Measurements from ENCODE around the gene SCRT2. TPM values are rescaled to one million over a fixed set of nuclear protein-coding genes. Genes with fewer than 3 reads are reported as not detected.

Gene SCRT2
- total and polyA plus RNA-seq, 9 of the 15 experiments (the other 6 are each of a cell fraction or from before 2014, with no cell fraction given), result 0.04 to 0.75 (median 0.13) TPM; not detected in 2

DNA sequence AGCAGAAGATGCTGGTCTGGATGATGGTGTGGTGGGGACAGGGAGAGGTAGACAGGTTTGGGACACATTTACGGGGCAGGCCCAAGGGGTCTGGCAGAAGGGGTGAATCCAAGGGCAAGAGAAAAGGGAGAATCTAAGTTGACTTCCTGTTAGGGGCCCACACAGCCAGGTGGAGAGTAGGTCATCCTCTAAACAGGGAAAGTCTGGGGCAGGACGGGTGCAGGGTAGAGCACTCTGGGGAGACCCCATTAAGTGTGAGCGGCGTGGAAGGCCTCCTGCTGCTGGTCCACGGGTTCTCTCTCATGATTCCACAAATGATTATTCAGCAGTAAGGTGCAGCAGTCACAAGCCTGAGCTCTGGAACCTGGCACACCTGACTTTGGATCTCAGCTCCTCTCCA, 25.3 kb downstream of the SCRT2 start:
- Histone ChIP-seq H3K4me1 (replicated peaks in 1 of 2; ENCODE audit: control insufficient read depth in 2 of 2, insufficient read depth in 2 of 2, low read length in 2 of 2) (peaks cover 33 to 38% of the 10 kb centered on the region in 2 experiments), H3K36me3 (ENCODE audit: control insufficient read depth, insufficient read depth, low read length) (peaks cover 44% of the 10 kb centered on the region), H3K27ac (ENCODE audit: extremely low read depth, low read depth, low read length) (no peak overlapping the region), H3K4me3 (no peak overlapping the region), H3K4me2 (ENCODE audit: insufficient read depth, low read length) (no peak overlapping the region), H3K27me3 (ENCODE audit: control insufficient read depth in 2 of 2, insufficient read depth in 2 of 2, low read length in 2 of 2) (no peaks in the 10 kb centered on the region), H4K20me1 (replicated peaks; ENCODE audit: control insufficient read depth, insufficient read depth, low read length) (no peaks in the 10 kb centered on the region), H3K9me1 (ENCODE audit: control insufficient read depth, insufficient read depth, low read length) (no peaks in the 10 kb centered on the region), H3K9ac (ENCODE audit: insufficient read depth in 1 of 2, low read depth in 2 of 2, low read length in 2 of 2) (no peak overlapping the region), H3K9me3 (replicated peaks; ENCODE audit: control insufficient read depth, insufficient read depth, low read depth, low read length) (no peaks in the 10 kb centered on the region), H2AFZ (ENCODE audit: low read depth, low read length) (no peak overlapping the region), H3K79me2 (ENCODE audit: control insufficient read depth, insufficient read depth, low read length) (peaks cover 49% of the 10 kb centered on the region)
- no TSS peak for BruUV-seq (replicated peaks)
- intact Hi-C loops (cut with micrococcal nuclease) (no loop called here), in situ Hi-C loops (cut with MboI) (loop anchor here (5.0 kb wide), 1 partner anchor 77 kb away; no protein-coding TSS in a partner anchor)
- CTCF ChIA-PET (ENCODE audit: low intra/inter-chr PET ratio), result no interaction called here
- WGBS (ENCODE audit: insufficient coverage, low coverage, missing lambda C conversion rate), result 74% methylated on average over 5 of the region's 5 CpGs
- TF ChIP-seq ZNF589 (CRISPR knock-in tag; IDR thresholded peaks at IDR 0.05; ENCODE audit: low read depth), result no peak
- TF ChIP-seq NR4A1 (CRISPR knock-in tag; IDR thresholded peaks at IDR 0.05), result no peak
- no peak for TF ChIP-seq NR4A1 (tag; IDR thresholded peaks at IDR 0.05)
- no peak for TF ChIP-seq TCF3 (CRISPR knock-in tag; IDR thresholded peaks at IDR 0.05)
- TF ChIP-seq ZNF655 (CRISPR knock-in tag; IDR thresholded peaks at IDR 0.05), result no peak
- TF ChIP-seq NR1H2 (CRISPR knock-in tag; IDR thresholded peaks at IDR 0.05), result no peak
- no peak for TF ChIP-seq ZBTB26 (CRISPR knock-in tag; IDR thresholded peaks at IDR 0.05)
- no peak for TF ChIP-seq DDX20 (tag; IDR thresholded peaks at IDR 0.05; ENCODE audit: low read depth)
- no peak for TF ChIP-seq CBFA2T2 (conservative IDR thresholded peaks at IDR 0.05)
- no peak for TF ChIP-seq MCM3 (IDR thresholded peaks at IDR 0.05)
- no peak for TF ChIP-seq JUN (IDR thresholded peaks at IDR 0.05; ENCODE audit: borderline replicate concordance, low read depth, low read length)
- no peak for TF ChIP-seq JUN (CRISPR knock-in tag; IDR thresholded peaks at IDR 0.05; ENCODE audit: borderline replicate concordance)
- TF ChIP-seq GABPB1 (CRISPR knock-in tag; IDR thresholded peaks at IDR 0.05), result no peak
- TF ChIP-seq ZNF644 (tag; IDR thresholded peaks at IDR 0.05; ENCODE audit: low read depth), result no peak
- TF ChIP-seq ZKSCAN8 (CRISPR knock-in tag; IDR thresholded peaks at IDR 0.05), result no peak
- TF ChIP-seq EWSR1 (IDR thresholded peaks at IDR 0.05; ENCODE audit: borderline replicate concordance, low read depth, partially characterized antibody), result no peak
- no peak for TF ChIP-seq EP300 (IDR thresholded peaks at IDR 0.05; ENCODE audit: low read length)
- no peak for ATAC-seq
- POLR2A ChIA-PET, result no interaction called here
- FAIRE-seq, result no peak
- no peak for DNase-seq (ENCODE audit: extremely low read depth in 1 of 4, low spot score in 3 of 4)

Data from K562 (cell line).